ENCODE measurements around the gene KIRREL3.

The KIRREL3 gene

DNA sequence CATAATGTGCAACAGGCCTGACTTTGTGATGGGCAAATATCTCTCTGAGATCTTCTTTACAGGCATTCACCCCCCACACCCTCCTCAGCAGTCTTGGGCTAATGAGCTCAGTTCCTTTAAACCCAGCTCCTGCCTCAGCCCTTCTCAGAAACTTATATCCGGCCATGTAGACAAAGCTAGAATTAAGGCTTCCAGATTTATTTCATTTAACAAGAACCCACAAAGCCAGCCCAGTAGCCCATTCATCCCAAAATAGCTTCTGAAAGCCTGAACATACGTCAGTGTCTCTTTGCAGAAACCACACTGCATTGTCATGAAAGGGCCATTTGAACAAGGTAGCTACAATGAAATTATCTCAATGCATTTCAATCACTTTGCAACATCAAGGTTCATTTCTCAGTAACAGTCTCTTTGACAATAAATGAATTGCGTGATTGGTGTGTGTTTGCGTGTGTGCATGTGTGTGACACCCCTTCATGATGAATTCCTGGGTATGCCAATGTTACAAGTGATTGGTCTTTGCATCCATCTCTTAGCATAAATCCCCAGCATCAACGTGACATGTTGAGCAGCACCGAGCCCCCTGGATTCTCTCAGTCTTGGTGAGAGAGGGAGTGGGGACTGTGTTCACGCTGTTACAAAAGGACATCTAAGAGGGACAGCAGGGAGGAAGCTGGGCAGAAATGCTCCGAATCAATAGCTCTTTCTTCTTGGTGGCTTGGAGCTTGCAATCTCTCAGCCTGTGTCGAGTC, 299.6 kb downstream of the KIRREL3 start:
- DNase-seq: peak in 1 of 5 experiments; percentile 68

DNA sequence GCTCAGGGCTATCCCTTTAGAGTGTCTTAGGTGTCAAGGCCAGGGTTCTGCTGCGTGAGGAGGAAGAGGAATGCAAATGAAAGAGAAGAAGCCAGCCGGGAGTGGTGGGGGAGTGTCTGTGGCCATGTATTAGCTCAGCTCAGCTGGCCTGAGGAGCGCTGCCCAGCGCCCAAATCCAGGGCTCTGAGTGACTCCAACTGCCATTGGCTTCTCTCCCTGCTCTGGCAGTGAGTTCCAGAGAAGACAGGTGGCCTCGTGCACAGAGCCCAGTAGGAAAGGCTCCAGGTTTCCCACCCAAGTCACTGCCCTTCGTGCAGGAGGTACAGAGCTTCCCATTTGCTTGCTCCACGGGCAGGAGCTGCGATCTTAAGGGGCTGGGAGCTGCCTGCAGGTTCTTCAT, 302.0 kb downstream of the KIRREL3 start:
- no peak for DNase-seq

- DNase-seq: no peak
These were observed 302.6 kb downstream of the KIRREL3 start for GRCh38 chr11:126697936-126698335.

GRCh38 chr11:126696982-126697381, 303.6 kb downstream of the KIRREL3 start:
- no peak for DNase-seq

- DNase-seq: no peak
These were observed 305.3 kb downstream of the KIRREL3 start for GRCh38 chr11:126695293-126695692.

GRCh38 chr11:126694065-126694625, 306.4 kb downstream of the KIRREL3 start:
- DNase-seq: no peak

DNA sequence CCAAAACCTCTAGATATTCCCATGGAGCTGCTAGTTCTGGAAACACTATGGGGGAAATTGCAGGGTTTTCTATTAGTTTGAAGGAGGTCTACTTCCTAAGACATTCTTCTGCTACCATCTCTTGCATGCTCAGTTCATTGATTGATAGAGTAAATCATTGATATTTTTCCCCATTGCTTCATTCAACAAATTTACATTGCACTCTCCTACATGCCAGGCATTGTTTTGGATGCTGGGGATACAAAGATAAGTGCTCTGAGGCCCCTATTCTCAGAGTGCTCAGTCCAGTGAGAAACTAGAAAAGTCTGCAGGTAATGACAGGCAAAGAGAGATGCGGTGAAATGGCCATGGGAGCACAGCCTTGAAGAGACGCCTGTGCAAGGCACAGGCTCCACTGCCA, 313.1 kb downstream of the KIRREL3 start:
- no peak for DNase-seq

DNA sequence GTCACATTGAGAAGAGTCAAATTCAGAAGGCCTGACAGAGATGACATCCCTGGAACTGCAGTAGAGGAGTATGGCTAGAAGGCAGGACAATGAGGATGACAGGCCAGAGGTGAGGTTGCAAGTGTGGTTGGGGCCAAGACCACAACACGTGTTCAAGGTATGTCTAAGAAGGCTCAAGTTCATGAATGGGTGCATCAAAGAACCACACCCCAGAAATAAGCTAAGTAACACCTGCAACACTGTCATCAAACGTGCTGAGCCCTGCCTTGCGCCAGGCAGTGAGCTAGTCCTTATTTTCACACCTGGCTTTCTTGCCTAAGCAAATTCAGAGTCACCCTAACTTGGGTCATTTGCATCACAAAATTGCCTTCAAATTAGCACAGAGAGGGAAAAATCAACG, 313.6 kb downstream of the KIRREL3 start:
- no peak for DNase-seq

- no peak for DNase-seq
These were observed 316.5 kb downstream of the KIRREL3 start for GRCh38 chr11:126683766-126684728.

DNA sequence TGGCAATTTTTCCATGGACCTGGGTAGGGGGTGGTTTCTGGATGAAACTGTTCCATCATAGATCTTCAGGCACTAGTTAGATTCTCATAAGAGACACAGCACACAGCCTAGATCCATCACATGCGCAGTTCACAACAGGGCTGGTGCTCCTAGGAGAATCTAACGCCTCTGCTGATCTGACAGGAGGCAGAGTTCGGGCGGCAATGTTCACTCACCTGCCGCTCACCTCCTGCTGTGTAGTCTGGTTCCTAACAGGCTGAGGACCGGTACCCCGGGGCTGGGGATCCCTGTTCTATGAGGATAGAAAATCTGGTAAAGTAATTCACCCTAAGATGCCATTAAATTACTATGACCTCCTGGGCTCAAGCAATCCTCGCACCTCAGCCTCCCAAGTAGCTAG, 318.0 kb downstream of the KIRREL3 start:
- no peak for DNase-seq

DNA sequence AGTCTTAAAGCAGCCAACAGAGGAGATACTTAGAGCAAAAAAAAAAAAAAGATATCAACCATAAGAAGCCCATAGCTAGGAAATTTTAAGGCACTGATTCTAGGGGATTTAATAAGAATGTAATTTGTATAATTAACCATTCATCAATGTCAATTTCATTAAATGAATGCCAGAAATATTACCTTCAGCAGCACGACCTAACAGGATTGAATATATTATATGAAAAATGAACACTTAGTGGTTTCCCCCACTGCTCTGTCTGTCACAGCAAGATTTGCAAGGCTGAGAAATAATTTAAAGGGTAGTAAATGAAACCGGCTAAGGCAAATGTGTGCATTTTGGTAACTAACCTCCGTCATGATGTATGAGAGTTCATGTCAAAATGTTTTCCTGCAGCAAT, 319.9 kb downstream of the KIRREL3 start:
- no peak for DNase-seq

DNA sequence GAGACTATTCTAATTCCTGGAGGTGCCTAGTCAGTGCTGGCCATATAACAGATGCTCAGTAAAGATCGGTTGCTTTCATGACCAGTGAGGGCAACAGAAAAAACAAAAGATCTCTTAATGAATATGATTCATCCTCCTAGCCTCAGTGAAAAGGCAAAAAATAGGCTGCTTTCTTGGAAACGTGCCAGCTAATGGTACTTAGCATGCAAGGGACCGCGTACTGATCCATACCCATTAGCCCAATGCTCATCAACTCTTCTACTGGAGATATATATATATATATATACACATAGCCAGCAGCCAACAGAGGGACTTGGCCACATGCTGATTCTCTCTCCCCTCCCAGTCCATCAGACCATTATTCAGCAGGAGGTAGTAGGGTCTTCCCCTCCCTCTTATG, 320.4 kb downstream of the KIRREL3 start:
- no peak for DNase-seq

DNA sequence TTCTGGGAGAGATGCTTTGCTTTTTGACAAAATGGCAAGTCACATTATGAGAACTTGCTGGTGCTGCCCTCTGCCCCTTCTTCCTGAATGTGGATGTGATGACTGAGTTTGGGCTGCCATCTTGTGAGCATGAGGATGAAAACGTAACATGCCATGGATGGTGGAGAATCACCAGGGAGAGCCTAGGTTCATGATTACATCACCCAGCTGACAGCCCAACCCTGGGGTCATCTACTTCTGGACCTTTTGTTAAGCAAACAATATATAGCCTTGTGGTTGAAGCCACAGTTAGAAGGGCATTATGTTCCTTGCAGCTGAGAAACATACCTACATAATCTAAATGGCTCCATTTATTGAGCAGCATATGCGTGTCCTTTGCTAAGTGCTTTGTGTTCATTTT, 321.5 kb downstream of the KIRREL3 start:
- DNase-seq: no peak

GRCh38 chr11:126676536-126676935, 324.0 kb downstream of the KIRREL3 start:
- DNase-seq: no peak

GRCh38 chr11:126673319-126673718, 327.3 kb downstream of the KIRREL3 start:
- no peak for DNase-seq

DNA sequence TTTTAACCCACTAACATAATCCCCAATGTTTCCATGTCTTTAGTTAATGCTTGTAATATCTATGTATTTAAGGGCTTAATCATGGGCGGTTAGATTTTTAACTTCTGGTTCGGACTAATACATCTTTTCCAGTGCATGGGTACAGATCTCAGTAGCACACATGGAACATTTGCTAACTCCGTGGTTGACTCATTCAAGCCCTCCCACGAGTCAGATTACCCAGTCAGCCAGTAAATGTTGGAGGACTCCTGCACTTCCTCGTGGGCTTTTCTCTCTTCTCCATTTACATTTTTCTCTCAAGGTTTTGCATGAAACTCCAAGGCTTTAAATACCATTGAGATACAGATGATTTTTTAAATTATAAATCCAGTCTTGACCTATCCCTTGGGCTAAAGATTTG, 331.2 kb downstream of the KIRREL3 start:
- DNase-seq: no peak

DNA sequence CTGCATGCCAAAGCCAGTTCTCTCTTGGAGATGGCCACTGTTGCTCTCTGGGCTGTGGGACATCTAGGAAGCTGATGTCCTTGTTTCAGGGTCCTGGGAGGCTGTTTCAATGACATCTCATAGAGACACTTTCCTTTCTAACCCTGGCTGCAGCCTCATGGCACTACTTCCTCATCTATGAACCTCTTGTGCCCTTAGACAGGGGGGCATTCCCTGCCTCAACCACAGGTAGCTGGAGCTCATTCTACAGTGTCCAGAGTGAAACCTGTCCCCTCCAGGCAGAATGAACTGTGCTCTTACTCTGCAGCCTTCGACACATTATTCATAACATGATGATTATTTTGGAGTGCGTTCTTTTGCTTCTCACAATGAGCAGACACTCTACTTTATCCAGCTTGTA, 335.9 kb downstream of the KIRREL3 start:
- no peak for DNase-seq

DNA sequence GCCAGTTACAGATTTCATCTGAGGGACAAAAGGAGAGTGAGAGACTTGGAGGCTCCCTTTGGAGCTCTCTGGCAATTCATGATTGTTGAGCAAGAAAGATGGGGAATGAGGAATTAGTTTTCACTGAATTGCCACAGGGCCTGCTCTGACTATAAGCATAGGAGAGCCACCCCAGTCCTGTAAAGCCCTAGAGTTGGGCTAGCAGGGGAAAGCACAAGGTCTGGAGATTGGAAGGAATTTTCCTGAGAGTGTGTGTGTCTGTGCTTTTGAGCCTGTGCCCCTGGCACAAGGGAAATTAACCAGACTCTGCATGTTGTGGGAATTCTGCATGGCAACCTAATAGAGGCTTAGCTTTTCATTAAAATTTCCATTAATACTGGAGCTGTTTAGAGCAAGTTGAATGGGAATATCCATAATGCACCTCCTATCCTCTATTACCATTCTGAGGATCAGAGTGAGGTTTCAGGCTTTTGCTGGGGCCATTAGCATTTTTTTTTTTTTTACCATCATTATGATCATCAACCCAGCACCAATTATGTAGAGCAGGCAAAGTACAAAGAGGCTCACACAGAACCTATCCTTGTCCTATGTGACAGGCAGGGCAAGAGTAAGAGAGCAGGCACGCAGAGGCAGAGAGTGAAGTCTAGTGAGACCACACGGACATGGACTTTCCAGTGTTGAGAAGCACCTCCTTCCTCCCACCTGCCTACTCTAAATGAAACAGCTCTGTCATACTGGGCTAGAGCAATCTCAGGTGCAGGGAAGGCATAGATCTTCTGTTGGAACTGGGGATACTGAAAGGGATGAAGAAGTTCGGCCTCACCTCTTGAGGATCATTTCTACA, 336.6 kb downstream of the KIRREL3 start:
- DNase-seq: no peak

GRCh38 chr11:126662035-126662790, 338.4 kb downstream of the KIRREL3 start:
- DNase-seq: no peak

- no peak for DNase-seq
These were observed 339.7 kb downstream of the KIRREL3 start for GRCh38 chr11:126660761-126661425.

DNA sequence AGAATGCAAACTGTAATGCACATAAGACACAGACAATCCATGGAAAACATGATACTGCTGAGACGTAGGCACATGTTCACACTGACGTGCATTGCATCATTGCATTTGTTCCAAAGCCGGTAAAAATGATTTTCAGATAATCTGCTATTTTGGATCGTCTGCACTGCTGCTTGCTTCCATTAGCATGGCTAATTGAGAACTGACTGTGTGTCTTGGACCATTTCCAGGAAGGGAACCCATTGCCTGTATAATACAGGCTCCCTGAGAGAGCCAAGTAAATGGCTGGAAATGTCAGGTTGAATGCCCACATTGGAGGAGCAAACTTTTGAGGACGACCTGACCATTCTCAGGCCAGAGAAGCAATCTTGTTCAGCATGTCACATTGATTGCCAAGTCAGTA, 340.2 kb downstream of the KIRREL3 start:
- no peak for DNase-seq

Measured in T-helper 2 cell (primary cell).